HG02623 (cell line): Measurements from ENCODE around the gene GPR158.

Source experiments
- ATAC-seq: cut with Tn5 transposase; IDR thresholded peaks from one replicate; pipeline ENCODE4 v1.9.1; 2021; ENCODE audit warnings: moderate library complexity; ENCODE audit not compliant: unreplicated experiment

The GPR158 gene

GRCh38 chr10:25642721-25643120, 467.9 kb downstream of the GPR158 start:
- ATAC-seq = no peak

- no peak for ATAC-seq
These were observed 471.6 kb downstream of the GPR158 start for GRCh38 chr10:25646371-25646770.

GRCh38 chr10:25651534-25651933, 476.7 kb downstream of the GPR158 start:
- no peak for ATAC-seq
